Heart left ventricle (tissue), 13 donors: ENCODE measurements around the gene CD4.

Source experiments
- POLR2A ChIP-seq, 2 donors: fragments of 450-650 bp; IDR thresholded peaks; one replicate each; pipeline ENCODE4 v1.6.1; 2017; ENCODE audit warnings: antibody characterized with exemption in 2 of 2, mild to moderate bottlenecking in 2 of 2, moderate library complexity in 2 of 2
- TF ChIP-seq, protein P1 (sequence below), 12 donors: fragments of 200-600 bp; sonication (generic) in 4 of 12; IDR thresholded peaks; one replicate each; pipeline versions ENCODE4 v1.5.0 to v1.8.0; 2018 to 2022; ENCODE audit warnings: antibody characterized with exemption in 12 of 12, mild to moderate bottlenecking in 5 of 12
- donor health status: ischemic (EF 13 %, LVEDD 7.1; RV severe dilation, severe dysfunction).
- donor health status: DM: no; HTN: yes; CAD: no.
- donor health status: DM: no; HTN: no; CAD: no.
- donor health status: ischemic (EF 25% LVEDD 6.9; RV normal size, moderate dysfunction).
- donor health status: ischemic (EF 25% LVEDD 5.7; RV mildly dilated, moderate dysfunction).
- donor health status: ischemic (EF 35%, LVEDD 5.7; RV mildly dilated, moderate dysfunction).
- donor health status: nonischemic (EF 11% LVEDD 7.7; RV severe dilation, severe dysfunction).
- donor health status: DM: yes; HTN: yes; CAD: no.
- donor health status: PGD.
- donor health status: ischemic (EF 29% LVEDD 5.4; RV normal size, mild dysfunction).
- donor health status: nonischemic (EF 23%, LVEDD 6.1; RV moderate dilation, normal function).

DNA sequence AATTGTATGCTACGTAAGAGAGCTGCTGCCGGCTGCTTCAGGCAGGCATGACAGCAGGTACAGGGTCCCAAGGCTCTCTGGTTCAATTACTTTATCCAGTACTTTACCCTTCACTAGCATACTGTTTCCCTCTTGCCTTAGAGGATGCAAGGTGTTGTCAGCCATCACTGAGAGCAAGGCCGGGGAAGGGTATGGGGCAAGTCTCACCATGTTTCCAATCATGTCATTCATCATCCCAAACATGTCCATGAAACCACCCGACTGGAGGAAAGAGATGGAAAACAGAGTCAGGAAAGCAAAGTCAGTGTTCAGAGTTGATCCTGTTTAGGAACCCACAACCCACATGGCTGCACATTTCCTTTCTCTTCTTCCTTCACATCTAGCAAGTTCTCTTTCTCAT, 38.8 kb upstream of the CD4 start:
- TF ChIP-seq, protein P1, sequence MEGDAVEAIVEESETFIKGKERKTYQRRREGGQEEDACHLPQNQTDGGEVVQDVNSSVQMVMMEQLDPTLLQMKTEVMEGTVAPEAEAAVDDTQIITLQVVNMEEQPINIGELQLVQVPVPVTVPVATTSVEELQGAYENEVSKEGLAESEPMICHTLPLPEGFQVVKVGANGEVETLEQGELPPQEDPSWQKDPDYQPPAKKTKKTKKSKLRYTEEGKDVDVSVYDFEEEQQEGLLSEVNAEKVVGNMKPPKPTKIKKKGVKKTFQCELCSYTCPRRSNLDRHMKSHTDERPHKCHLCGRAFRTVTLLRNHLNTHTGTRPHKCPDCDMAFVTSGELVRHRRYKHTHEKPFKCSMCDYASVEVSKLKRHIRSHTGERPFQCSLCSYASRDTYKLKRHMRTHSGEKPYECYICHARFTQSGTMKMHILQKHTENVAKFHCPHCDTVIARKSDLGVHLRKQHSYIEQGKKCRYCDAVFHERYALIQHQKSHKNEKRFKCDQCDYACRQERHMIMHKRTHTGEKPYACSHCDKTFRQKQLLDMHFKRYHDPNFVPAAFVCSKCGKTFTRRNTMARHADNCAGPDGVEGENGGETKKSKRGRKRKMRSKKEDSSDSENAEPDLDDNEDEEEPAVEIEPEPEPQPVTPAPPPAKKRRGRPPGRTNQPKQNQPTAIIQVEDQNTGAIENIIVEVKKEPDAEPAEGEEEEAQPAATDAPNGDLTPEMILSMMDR (IDR thresholded peaks at IDR 0.05): no peak
- no peak for TF ChIP-seq POLR2A (IDR thresholded peaks at IDR 0.05)
